Measurements from ENCODE around the gene TRPV2. TPM values are rescaled to one million over a fixed set of nuclear protein-coding genes. Genes with fewer than 3 reads are reported as not detected.

TRPV2 gene
- total and polyA plus RNA-seq, 4 donors, result 12.6 to 105 (median 45.7) TPM

GRCh38 chr17:16459855-16460550 lies 44.6 kb downstream of the TRPV2 start:
- no peak for TF ChIP-seq CTCF (IDR thresholded peaks at IDR 0.05; ENCODE audit: control extremely low read depth, extremely low read depth)
- Histone ChIP-seq H3K27ac (ENCODE audit: low read depth in 1 of 2, low read length in 1 of 2) (no peak overlapping the region), H3K9me3 (ENCODE audit: control insufficient read depth in 4 of 4, insufficient read depth in 3 of 4, low read length in 3 of 4) (no peaks in the 10 kb centered on the region), H3K4me1 (ENCODE audit: control insufficient read depth in 5 of 5, insufficient read depth in 5 of 5, low read length in 5 of 5) (peaks cover 0 to 9% (median 4%) of the 10 kb centered on the region in 5 donors), H3K9ac (ENCODE audit: insufficient read depth in 1 of 2, low read length in 2 of 2) (no peak overlapping the region), H3K36me3 (ENCODE audit: control insufficient read depth in 4 of 4, insufficient read depth in 4 of 4, low read length in 4 of 4) (peaks cover 0 to 8% (median under 1%) of the 10 kb centered on the region in 4 donors), H3K27me3 (ENCODE audit: control insufficient read depth in 3 of 3, insufficient read depth in 3 of 3, low read length in 2 of 3) (no peaks in the 10 kb centered on the region), H3K4me3 (no peak overlapping the region)
- ATAC-seq (ENCODE audit: insufficient read depth, low FRiP score) (no peak), DNase-seq (no peak)
- 78 to 81% methylated on average over 5 of the region's 5 CpGs for WGBS, 2 donors

GRCh38 chr17:16460796-16461605 lies 45.6 kb downstream of the TRPV2 start:
- no peak for TF ChIP-seq CTCF (IDR thresholded peaks at IDR 0.05; ENCODE audit: control extremely low read depth, extremely low read depth)
- Histone ChIP-seq H3K27me3 (ENCODE audit: control insufficient read depth in 3 of 3, insufficient read depth in 3 of 3, low read length in 2 of 3) (no peaks in the 10 kb centered on the region), H3K27ac (ENCODE audit: low read depth in 1 of 2, low read length in 1 of 2) (no peak overlapping the region), H3K36me3 (ENCODE audit: control insufficient read depth in 4 of 4, insufficient read depth in 4 of 4, low read length in 4 of 4) (peaks cover 0 to 8% (median under 1%) of the 10 kb centered on the region in 4 donors), H3K4me3 (no peak overlapping the region), H3K4me1 (ENCODE audit: control insufficient read depth in 5 of 5, insufficient read depth in 5 of 5, low read length in 5 of 5) (peaks cover 0 to 9% (median 4%) of the 10 kb centered on the region in 5 donors), H3K9ac (ENCODE audit: insufficient read depth in 1 of 2, low read length in 2 of 2) (no peak overlapping the region), H3K9me3 (ENCODE audit: control insufficient read depth in 4 of 4, insufficient read depth in 3 of 4, low read length in 3 of 4) (no peaks in the 10 kb centered on the region)
- no peak for ATAC-seq (ENCODE audit: insufficient read depth, low FRiP score)
- WGBS, 2 donors, result 96% methylated on average over 17 of the region's 17 CpGs
- DNase-seq, result no peak

GRCh38 chr17:16461606-16461866 lies 46.2 kb downstream of the TRPV2 start:
- H3K27me3 ChIP-seq (ENCODE audit: control insufficient read depth in 3 of 3, insufficient read depth in 3 of 3, low read length in 2 of 3), result no peaks in the 10 kb centered on the region
- DNase-seq (no peak), ATAC-seq (ENCODE audit: insufficient read depth, low FRiP score) (no peak)
- no peaks in the 10 kb centered on the region for H3K9me3 ChIP-seq (ENCODE audit: control insufficient read depth in 4 of 4, insufficient read depth in 3 of 4, low read length in 3 of 4)
- WGBS, 2 donors, result 96 to 100% methylated on average over 3 of the region's 3 CpGs
- no peak overlapping the region for H3K27ac ChIP-seq (ENCODE audit: low read depth in 1 of 2, low read length in 1 of 2)
- H3K36me3 ChIP-seq (ENCODE audit: control insufficient read depth in 4 of 4, insufficient read depth in 4 of 4, low read length in 4 of 4), result peaks cover 0 to 8% (median under 1%) of the 10 kb centered on the region in 4 donors
- TF ChIP-seq CTCF (IDR thresholded peaks at IDR 0.05; ENCODE audit: control extremely low read depth, extremely low read depth), result no peak
- no peak overlapping the region for H3K9ac ChIP-seq (ENCODE audit: insufficient read depth in 1 of 2, low read length in 2 of 2)
- H3K4me1 ChIP-seq (ENCODE audit: control insufficient read depth in 5 of 5, insufficient read depth in 5 of 5, low read length in 5 of 5), result peaks cover 0 to 9% (median 4%) of the 10 kb centered on the region in 5 donors
- no peak overlapping the region for H3K4me3 ChIP-seq
